PC-9 (cell line): ENCODE results near the gene NARF.

Experiments used
- CTCF ChIP-seq: fragments of 200-600 bp; sonication (generic); conservative IDR thresholded peaks from 2 replicates; pipeline ENCODE4 v1.6.1; 2017; ENCODE audit warnings: mixed run types, antibody characterized with exemption, mild to moderate bottlenecking, moderate library complexity
- EZH2 ChIP-seq: fragments of 200-600 bp; sonication (generic); IDR thresholded peaks from 2 replicates; pipeline ENCODE4 v1.8.0; 2017; ENCODE audit warnings: antibody characterized with exemption, low read depth

GRCh38 chr17:82463391-82463790 lies 4.8 kb downstream of the NARF start:
- TF ChIP-seq EZH2, result no peak
- no peak for TF ChIP-seq CTCF
